ENCODE measurements around the gene PPARG.

GRCh38 chr3:12335421-12335820, 46.6 kb downstream of the PPARG start:
- TF ChIP-seq, protein P1, sequence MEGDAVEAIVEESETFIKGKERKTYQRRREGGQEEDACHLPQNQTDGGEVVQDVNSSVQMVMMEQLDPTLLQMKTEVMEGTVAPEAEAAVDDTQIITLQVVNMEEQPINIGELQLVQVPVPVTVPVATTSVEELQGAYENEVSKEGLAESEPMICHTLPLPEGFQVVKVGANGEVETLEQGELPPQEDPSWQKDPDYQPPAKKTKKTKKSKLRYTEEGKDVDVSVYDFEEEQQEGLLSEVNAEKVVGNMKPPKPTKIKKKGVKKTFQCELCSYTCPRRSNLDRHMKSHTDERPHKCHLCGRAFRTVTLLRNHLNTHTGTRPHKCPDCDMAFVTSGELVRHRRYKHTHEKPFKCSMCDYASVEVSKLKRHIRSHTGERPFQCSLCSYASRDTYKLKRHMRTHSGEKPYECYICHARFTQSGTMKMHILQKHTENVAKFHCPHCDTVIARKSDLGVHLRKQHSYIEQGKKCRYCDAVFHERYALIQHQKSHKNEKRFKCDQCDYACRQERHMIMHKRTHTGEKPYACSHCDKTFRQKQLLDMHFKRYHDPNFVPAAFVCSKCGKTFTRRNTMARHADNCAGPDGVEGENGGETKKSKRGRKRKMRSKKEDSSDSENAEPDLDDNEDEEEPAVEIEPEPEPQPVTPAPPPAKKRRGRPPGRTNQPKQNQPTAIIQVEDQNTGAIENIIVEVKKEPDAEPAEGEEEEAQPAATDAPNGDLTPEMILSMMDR (IDR thresholded peaks at IDR 0.05) = no peak
- no peak for TF ChIP-seq POLR2A (IDR thresholded peaks at IDR 0.05)

Measured in Peyer's patch (tissue), 4 donors.